Measurements from ENCODE around the gene HYOU1. TPM values are rescaled to one million over a fixed set of nuclear protein-coding genes. Genes with fewer than 3 reads are reported as not detected.

HYOU1 gene
- total RNA-seq, 2 experiments from 2014 or later = 76.5 to 81.4 TPM

GRCh38 chr11:119025099-119025473 lies 31.9 kb downstream of the HYOU1 start:
- intact Hi-C loops (cut with DNase I, micrococcal nuclease) = no loop called here
- CTCF ChIA-PET = interaction anchor here (0.7 kb wide), 1 partner anchor 17 kb away, joined by 5 read pairs; no protein-coding TSS in a partner anchor
- DNase-seq (no peak), ATAC-seq (ENCODE audit: poor library complexity) (no peak)
- no peaks in the 10 kb centered on the region for H3K9me3 ChIP-seq (ENCODE audit: control insufficient read depth in 1 of 2, insufficient read depth in 1 of 2, low read length in 2 of 2)
- H3K36me3 ChIP-seq (ENCODE audit: insufficient read depth, low read length) = peaks cover 67% of the 10 kb centered on the region
- H3K4me3 Mint-ChIP-seq = peak overlapping the region; percentile 30
- no peak overlapping the region for H3K4me3 ChIP-seq (ENCODE audit: low read length)
- POLR2A ChIA-PET = interaction anchor here (0.8 to 1.2 kb wide), 2 partner anchors 32 to 79 kb away, joined by 3 read pairs; partner anchors contain the start of gene HYOU1
- H3K27me3 ChIP-seq (ENCODE audit: control insufficient read depth in 1 of 2, insufficient read depth in 2 of 2, low read length in 2 of 2) = no peaks in the 10 kb centered on the region
- no peaks in the 10 kb centered on the region for H3K9me3 Mint-ChIP-seq
- H3K4me1 Mint-ChIP-seq (ENCODE audit: low read depth) = peaks cover 53% of the 10 kb centered on the region
- peaks cover 52% of the 10 kb centered on the region for H3K4me1 ChIP-seq (ENCODE audit: insufficient read depth, low read length)
- no peak overlapping the region for H3K27ac ChIP-seq (ENCODE audit: low read depth in 1 of 2, low read length in 2 of 2)
- TF ChIP-seq, protein P1, sequence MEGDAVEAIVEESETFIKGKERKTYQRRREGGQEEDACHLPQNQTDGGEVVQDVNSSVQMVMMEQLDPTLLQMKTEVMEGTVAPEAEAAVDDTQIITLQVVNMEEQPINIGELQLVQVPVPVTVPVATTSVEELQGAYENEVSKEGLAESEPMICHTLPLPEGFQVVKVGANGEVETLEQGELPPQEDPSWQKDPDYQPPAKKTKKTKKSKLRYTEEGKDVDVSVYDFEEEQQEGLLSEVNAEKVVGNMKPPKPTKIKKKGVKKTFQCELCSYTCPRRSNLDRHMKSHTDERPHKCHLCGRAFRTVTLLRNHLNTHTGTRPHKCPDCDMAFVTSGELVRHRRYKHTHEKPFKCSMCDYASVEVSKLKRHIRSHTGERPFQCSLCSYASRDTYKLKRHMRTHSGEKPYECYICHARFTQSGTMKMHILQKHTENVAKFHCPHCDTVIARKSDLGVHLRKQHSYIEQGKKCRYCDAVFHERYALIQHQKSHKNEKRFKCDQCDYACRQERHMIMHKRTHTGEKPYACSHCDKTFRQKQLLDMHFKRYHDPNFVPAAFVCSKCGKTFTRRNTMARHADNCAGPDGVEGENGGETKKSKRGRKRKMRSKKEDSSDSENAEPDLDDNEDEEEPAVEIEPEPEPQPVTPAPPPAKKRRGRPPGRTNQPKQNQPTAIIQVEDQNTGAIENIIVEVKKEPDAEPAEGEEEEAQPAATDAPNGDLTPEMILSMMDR (IDR thresholded peaks at IDR 0.05) = no peak
- H3K36me3 Mint-ChIP-seq (ENCODE audit: low read depth) = peaks cover 53% of the 10 kb centered on the region
- peak overlapping the region; percentile 67 for H3K27ac Mint-ChIP-seq
- H3K27me3 Mint-ChIP-seq = no peaks in the 10 kb centered on the region

DNA sequence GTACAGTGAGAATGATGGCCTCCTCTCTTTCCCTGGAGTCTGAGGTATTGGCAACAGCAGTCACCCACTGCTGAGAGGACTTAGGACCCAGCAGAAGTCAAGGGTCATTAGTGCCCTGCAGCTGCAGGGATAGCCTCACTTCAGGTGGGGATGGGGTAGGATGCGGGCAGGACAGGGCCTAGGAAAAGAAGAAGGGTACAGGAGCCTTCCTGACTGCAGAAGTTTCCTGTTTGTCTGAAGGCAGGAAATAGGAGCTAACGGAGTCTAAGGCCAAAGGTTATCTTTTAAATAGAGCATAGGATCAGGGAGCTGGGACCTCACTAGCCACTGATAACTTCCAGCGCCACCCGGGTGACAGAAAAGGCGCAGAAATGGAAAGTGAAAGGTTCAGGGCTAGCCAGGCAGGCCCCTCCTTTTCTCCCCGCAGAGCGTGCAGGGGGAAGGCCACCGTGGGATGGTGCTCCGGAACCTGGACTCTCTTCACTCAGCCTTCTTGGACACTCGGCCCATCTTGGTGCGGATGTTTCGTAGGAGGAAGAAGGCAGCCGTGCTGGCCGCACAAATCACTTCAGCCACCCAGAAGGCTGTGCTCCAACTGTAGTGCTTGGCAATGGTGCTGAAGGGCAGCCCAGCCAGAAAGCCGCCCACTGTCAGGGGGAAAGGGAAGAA lies 32.4 kb downstream of the HYOU1 start:
- Mint-ChIP-seq H3K27ac (peak overlapping the region; percentile 67), H3K4me1 (ENCODE audit: low read depth) (peaks cover 54% of the 10 kb centered on the region), H3K4me3 (peak overlapping the region; percentile 17), H3K9me3 (no peaks in the 10 kb centered on the region), H3K27me3 (no peaks in the 10 kb centered on the region), H3K36me3 (ENCODE audit: low read depth) (peaks cover 58% of the 10 kb centered on the region)
- no peak overlapping the region for H3K4me3 ChIP-seq (ENCODE audit: low read length)
- ATAC-seq (ENCODE audit: poor library complexity) (no peak), DNase-seq (no peak)
- H3K9me3 ChIP-seq (ENCODE audit: control insufficient read depth in 1 of 2, insufficient read depth in 1 of 2, low read length in 2 of 2) = no peaks in the 10 kb centered on the region
- TF ChIP-seq, protein P1 (IDR thresholded peaks at IDR 0.05) = no peak
- intact Hi-C loops (cut with DNase I, micrococcal nuclease) = no loop called here
- H3K27ac ChIP-seq (ENCODE audit: low read depth in 1 of 2, low read length in 2 of 2) = no peak overlapping the region
- ChIA-PET CTCF (interaction anchor here (0.7 kb wide), 1 partner anchor 17 kb away, joined by 5 read pairs; no protein-coding TSS in a partner anchor), POLR2A (interaction anchor here (0.8 to 1.2 kb wide), 2 partner anchors 32 to 80 kb away, joined by 3 read pairs; partner anchors contain the start of gene HYOU1)
- no peaks in the 10 kb centered on the region for H3K27me3 ChIP-seq (ENCODE audit: control insufficient read depth in 1 of 2, insufficient read depth in 2 of 2, low read length in 2 of 2)
- H3K36me3 ChIP-seq (ENCODE audit: insufficient read depth, low read length) = peaks cover 70% of the 10 kb centered on the region
- peaks cover 52% of the 10 kb centered on the region for H3K4me1 ChIP-seq (ENCODE audit: insufficient read depth, low read length)

- H3K27me3 ChIP-seq (ENCODE audit: control insufficient read depth in 1 of 2, insufficient read depth in 2 of 2, low read length in 2 of 2) = no peaks in the 10 kb centered on the region
These were observed 33.3 kb downstream of the HYOU1 start for GRCh38 chr11:119023741-119024140.

More at GRCh38 chr11:119023741-119024140, 33.3 kb downstream of the HYOU1 start:
- no peak for DNase-seq
- Mint-ChIP-seq H3K27ac (peak overlapping the region; percentile 67), H3K27me3 (no peaks in the 10 kb centered on the region), H3K36me3 (ENCODE audit: low read depth) (peaks cover 66% of the 10 kb centered on the region), H3K4me1 (ENCODE audit: low read depth) (peaks cover 52% of the 10 kb centered on the region), H3K4me3 (peak overlapping the region; percentile 31), H3K9me3 (no peaks in the 10 kb centered on the region)
- H3K4me3 ChIP-seq (ENCODE audit: low read length) = no peak overlapping the region
- ChIA-PET CTCF (no interaction called here), POLR2A (interaction anchor here (1.0 kb wide), 1 partner anchor 33 kb away, joined by 4 read pairs; the partner anchor contains the start of gene HYOU1)
- H3K36me3 ChIP-seq (ENCODE audit: insufficient read depth, low read length) = peaks cover 70% of the 10 kb centered on the region
- no peak overlapping the region for H3K27ac ChIP-seq (ENCODE audit: low read depth in 1 of 2, low read length in 2 of 2)
- ATAC-seq (ENCODE audit: poor library complexity) = no peak
- TF ChIP-seq, protein P1 (IDR thresholded peaks at IDR 0.05) = no peak
- peaks cover 0 to 3% of the 10 kb centered on the region in 2 experiments for H3K9me3 ChIP-seq (ENCODE audit: control insufficient read depth in 1 of 2, insufficient read depth in 1 of 2, low read length in 2 of 2)
- H3K4me1 ChIP-seq (ENCODE audit: insufficient read depth, low read length) = peaks cover 50% of the 10 kb centered on the region
- intact Hi-C loops (cut with DNase I, micrococcal nuclease) = no loop called here
